Endothelial cell (in vitro differentiated cells): ENCODE results near the gene KIF27. TPM values are rescaled to one million over a fixed set of nuclear protein-coding genes. Genes with fewer than 3 reads are reported as not detected.
A peak's percentile ranks its signal among the peaks of the same experiment; 100 is the strongest.

ENCODE experiments used
- DNase-seq: peaks from one replicate; pipeline ENCODE4 v3.0.0; 2021; ENCODE audit warnings: low spot score
- H3K27ac Mint-ChIP-seq: one replicate; pipeline ENCODE4 v1.8.0; 2021; ENCODE audit warnings: mixed read lengths, inconsistent platforms; ENCODE audit not compliant: unreplicated experiment
- H3K27me3 Mint-ChIP-seq: one replicate; pipeline ENCODE4 v1.8.0; 2021; ENCODE audit warnings: mild to moderate bottlenecking, moderate library complexity, mixed read lengths, inconsistent platforms; ENCODE audit not compliant: unreplicated experiment
- H3K36me3 Mint-ChIP-seq: one replicate; pipeline ENCODE4 v1.8.0; 2021; ENCODE audit warnings: mild to moderate bottlenecking, low read depth, mixed read lengths, inconsistent platforms; ENCODE audit not compliant: unreplicated experiment
- H3K4me1 Mint-ChIP-seq: one replicate; pipeline ENCODE4 v1.8.0; 2021; ENCODE audit warnings: mild to moderate bottlenecking, mixed read lengths, inconsistent platforms; ENCODE audit not compliant: unreplicated experiment
- H3K4me3 Mint-ChIP-seq: one replicate; pipeline ENCODE4 v1.8.0; 2021; ENCODE audit warnings: mild to moderate bottlenecking, mixed read lengths, inconsistent platforms; ENCODE audit not compliant: unreplicated experiment
- H3K9me3 Mint-ChIP-seq: one replicate; pipeline ENCODE4 v1.8.0; 2021; ENCODE audit warnings: mixed read lengths, inconsistent platforms; ENCODE audit not compliant: unreplicated experiment
- CTCF ChIP-seq: fragments of 200-600 bp; sonication (generic); IDR thresholded peaks from one replicate; pipeline ENCODE4 v1.5.0; 2021; ENCODE audit warnings: antibody characterized with exemption; ENCODE audit not compliant: unreplicated experiment
- long read RNA-seq: library from polyadenylated mRNA; unstranded; transcript quantifications from one replicate; pipeline ENCODE4 v2.0.0, GENCODE V29; 2020; ENCODE audit not compliant: unreplicated experiment
- total RNA-seq: library from RNA; stranded (reverse); fragmentation: NEBNext Ultra II Directional; extraction: Animal tissue kit (Norgen Biotek cat#: 25700); gene quantifications from one replicate; pipeline ENCODE4 v1.2.1, GENCODE V29; 2021; ENCODE audit not compliant: unreplicated experiment

The KIF27 gene
- total RNA-seq = 6.5 TPM
- long read RNA-seq, partial matches to known transcripts = 0 of 2 reads
- long read RNA-seq, other reads (novel, unspliced or antisense) = 2 of 2 reads

GRCh38 chr9:83920927-83921707, at the start of gene KIF27:
TSS of gene KIF27 (minus strand) at chr9:83921432. CDS start at chr9:83915591, 5,841 bp downstream.
- DNase-seq = peak; percentile 100
- peaks cover 3% of the 10 kb centered on the region for H3K27me3 Mint-ChIP-seq
- peak; percentile 58 for TF ChIP-seq CTCF

GRCh38 chr9:83969602-83970001, 48.4 kb upstream of the KIF27 start:
- no peak for TF ChIP-seq CTCF
- no peak for DNase-seq
- Mint-ChIP-seq H3K9me3 (no peaks in the 10 kb centered on the region), H3K4me1 (peaks cover 2% of the 10 kb centered on the region), H3K36me3 (peaks cover 51% of the 10 kb centered on the region), H3K4me3 (no peak overlapping the region), H3K27me3 (no peaks in the 10 kb centered on the region), H3K27ac (no peak overlapping the region)

More at GRCh38 chr9:83920927-83921707, at the start of gene KIF27:
- H3K4me3 Mint-ChIP-seq = peak within 1 kb of the TSS; percentile 90
- peak within 1 kb of the TSS; percentile 95 for H3K27ac Mint-ChIP-seq
- H3K9me3 Mint-ChIP-seq = no peaks in the 10 kb centered on the region
- peaks cover 6% of the 10 kb centered on the region for H3K4me1 Mint-ChIP-seq
- no peaks in the 10 kb centered on the region for H3K36me3 Mint-ChIP-seq

- no peak for TF ChIP-seq CTCF
- Mint-ChIP-seq H3K4me1 (no peaks in the 10 kb centered on the region), H3K27ac (no peak overlapping the region), H3K9me3 (no peaks in the 10 kb centered on the region), H3K27me3 (no peaks in the 10 kb centered on the region), H3K4me3 (peak overlapping the region; percentile 40), H3K36me3 (peaks cover 37% of the 10 kb centered on the region)
- no peak for DNase-seq
These were observed 45.8 kb upstream of the KIF27 start for GRCh38 chr9:83967073-83967472.

- Mint-ChIP-seq H3K27ac (no peak overlapping the region), H3K36me3 (peaks cover 28% of the 10 kb centered on the region), H3K9me3 (no peaks in the 10 kb centered on the region), H3K4me1 (no peaks in the 10 kb centered on the region), H3K27me3 (no peaks in the 10 kb centered on the region), H3K4me3 (peak overlapping the region; percentile 15)
- DNase-seq = no peak
- no peak for TF ChIP-seq CTCF
These were observed 45.0 kb upstream of the KIF27 start for GRCh38 chr9:83966209-83966582.
